ENCODE results near the gene SEMA3B. TPM values are rescaled to one million over a fixed set of nuclear protein-coding genes. Genes with fewer than 3 reads are reported as not detected.
"Not testable (repeated sequence)": the region's sequence is repeated elsewhere in the genome, so short reads cannot be mapped to it uniquely, and the experiment has no call there.

The SEMA3B gene
- total and polyA plus RNA-seq, 12 donors = 14.9 to 46.7 (median 21.9) TPM

DNA sequence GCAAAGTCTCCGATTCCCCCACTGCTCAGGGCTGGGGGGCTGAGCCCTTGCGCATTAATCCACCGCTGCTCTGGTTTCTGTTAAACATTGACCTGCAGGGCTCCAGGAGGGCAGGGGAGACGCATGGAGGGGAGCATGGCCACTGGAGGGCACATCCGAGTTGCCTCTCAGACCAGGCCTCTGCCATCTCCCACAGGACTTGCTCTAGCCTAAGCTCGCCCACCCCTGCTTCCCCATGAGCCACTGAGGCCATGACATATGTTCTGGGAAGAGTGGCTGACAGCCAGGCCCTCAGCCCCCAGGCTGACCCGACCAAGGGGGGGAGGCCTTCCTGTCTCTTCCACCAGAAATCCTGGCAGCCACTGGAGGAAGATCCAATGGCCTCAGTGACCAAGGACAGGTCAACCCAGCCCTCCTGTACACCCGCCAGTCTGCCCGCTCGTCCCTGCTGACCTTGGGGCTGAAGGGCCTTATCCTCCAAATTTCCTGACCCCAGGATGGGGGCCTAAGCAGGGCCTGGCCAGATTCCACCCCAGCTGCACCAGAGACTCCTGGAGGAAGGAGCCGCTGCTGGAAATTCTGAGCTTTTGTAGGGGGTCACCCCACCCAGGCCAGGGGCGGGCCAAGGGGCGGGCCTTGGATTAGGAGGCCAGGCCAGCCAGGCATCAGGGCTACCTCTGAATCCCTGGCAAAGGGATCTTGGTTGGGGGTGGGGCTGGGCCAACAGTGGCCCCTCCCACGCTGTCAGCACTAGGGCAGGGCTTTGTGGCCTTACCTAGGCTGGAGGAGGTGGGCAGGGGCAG is 34.3 kb downstream of the SEMA3B start, which contains the start of gene HYAL1:
TSS of gene HYAL1 (minus strand) at position 562 of the 803 bp plus-strand sequence. CDS start 618 bp downstream, outside the sequence.
- 26 to 33% methylated on average over 14 of the region's 14 CpGs for WGBS, 2 donors
- Histone ChIP-seq H3K36me3 (peaks cover 0 to 12% (median 0%) of the 10 kb centered on the region in 9 donors), H3K27me3 (no peaks in the 10 kb centered on the region), H3K9me3 (no peaks in the 10 kb centered on the region), H3K4me3 (peak within 1 kb of the TSS; percentile 45 to 82 (median 56)), H3K27ac (peak within 1 kb of the TSS; percentile 66 to 95 (median 94)), H3K4me1 (peaks cover 20 to 53% (median 45%) of the 10 kb centered on the region in 9 donors)
- DNase-seq (peak; percentile 90 to 91), ATAC-seq (peak; percentile 32 to 69 (median 56))
- TF ChIP-seq, protein P1, sequence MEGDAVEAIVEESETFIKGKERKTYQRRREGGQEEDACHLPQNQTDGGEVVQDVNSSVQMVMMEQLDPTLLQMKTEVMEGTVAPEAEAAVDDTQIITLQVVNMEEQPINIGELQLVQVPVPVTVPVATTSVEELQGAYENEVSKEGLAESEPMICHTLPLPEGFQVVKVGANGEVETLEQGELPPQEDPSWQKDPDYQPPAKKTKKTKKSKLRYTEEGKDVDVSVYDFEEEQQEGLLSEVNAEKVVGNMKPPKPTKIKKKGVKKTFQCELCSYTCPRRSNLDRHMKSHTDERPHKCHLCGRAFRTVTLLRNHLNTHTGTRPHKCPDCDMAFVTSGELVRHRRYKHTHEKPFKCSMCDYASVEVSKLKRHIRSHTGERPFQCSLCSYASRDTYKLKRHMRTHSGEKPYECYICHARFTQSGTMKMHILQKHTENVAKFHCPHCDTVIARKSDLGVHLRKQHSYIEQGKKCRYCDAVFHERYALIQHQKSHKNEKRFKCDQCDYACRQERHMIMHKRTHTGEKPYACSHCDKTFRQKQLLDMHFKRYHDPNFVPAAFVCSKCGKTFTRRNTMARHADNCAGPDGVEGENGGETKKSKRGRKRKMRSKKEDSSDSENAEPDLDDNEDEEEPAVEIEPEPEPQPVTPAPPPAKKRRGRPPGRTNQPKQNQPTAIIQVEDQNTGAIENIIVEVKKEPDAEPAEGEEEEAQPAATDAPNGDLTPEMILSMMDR (IDR thresholded peaks at IDR 0.05) = peak in 7 of 9 donors; percentile 22 to 60 (median 31)
- intact Hi-C loops (cut with DNase I) = loop anchor here in 2 of 10 donors (1.0 to 5.0 kb wide), 2 partner anchors 18 to 34 kb away; no protein-coding TSS in a partner anchor

DNA sequence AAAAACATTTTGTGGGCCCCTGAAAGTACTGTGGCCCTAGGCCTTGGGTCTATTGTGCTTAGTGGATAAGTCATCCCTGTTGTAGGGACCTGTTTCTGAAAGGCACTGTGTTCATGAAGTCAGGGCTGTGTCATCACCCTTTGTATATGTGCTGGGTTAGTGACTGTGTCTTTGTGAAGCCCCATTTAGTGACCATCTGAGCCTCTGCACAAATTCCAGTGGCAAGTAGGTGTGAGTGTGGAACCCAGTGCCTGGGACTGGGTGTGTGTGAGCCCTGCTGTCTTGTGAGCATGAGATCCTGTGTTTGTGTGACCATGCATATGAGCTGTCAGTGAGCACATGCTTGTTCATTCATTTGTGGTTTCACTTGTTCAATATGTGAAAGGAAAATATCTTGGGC is 35.7 kb downstream of the SEMA3B start:
- DNase-seq (no peak), ATAC-seq (no peak)
- Histone ChIP-seq H3K4me1 (peaks cover 14 to 44% (median 38%) of the 10 kb centered on the region in 9 donors), H3K4me3 (no peak overlapping the region), H3K36me3 (peaks cover 0 to 16% (median 0%) of the 10 kb centered on the region in 9 donors), H3K27me3 (no peaks in the 10 kb centered on the region), H3K9me3 (peaks cover 0 to 7% (median 0%) of the 10 kb centered on the region in 11 donors), H3K27ac (peak overlapping the region in 1 of 10 donors; percentile 26)
- TF ChIP-seq, protein P1 (IDR thresholded peaks at IDR 0.05) = no peak
- intact Hi-C loops (cut with DNase I) = loop anchor here in 1 of 10 donors (5.0 kb wide), 1 partner anchor 33 kb away; no protein-coding TSS in a partner anchor

DNA sequence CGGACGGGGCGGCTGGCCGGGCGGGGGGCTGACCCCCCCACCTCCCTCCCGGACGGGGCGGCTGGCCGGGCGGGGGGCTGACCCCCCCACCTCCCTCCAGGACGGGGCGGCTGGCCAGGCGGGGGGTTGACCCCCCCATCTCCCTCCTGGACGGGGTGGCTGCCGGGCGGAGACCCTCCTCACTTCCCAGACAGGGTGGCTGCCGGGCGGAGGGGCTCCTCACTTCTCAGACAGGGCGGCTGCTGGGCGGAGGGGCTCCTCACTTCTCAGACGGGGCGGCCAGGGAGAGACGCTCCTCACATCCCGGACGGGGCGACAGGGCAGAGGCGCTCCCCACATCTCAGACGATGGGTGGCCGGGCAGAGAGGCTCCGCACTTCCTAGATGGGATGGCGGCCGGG is 43.1 kb downstream of the SEMA3B start:
- intact Hi-C loops (cut with DNase I); H3K9me3 ChIP-seq; H3K4me3 ChIP-seq; ATAC-seq; H3K27ac ChIP-seq; H3K27me3 ChIP-seq; DNase-seq: not testable (repeated sequence)
- WGBS, 2 donors = 89 to 91% methylated on average over 29 to 32 of the region's 32 CpGs
- H3K36me3 ChIP-seq = peaks cover 0 to 40% (median 10%) of the 10 kb centered on the region in 9 donors
- H3K4me1 ChIP-seq = peaks cover 0 to 16% (median 6%) of the 10 kb centered on the region in 9 donors

- intact Hi-C loops (cut with DNase I) = no loop called here
- DNase-seq (no peak), ATAC-seq (peak in 2 of 8 donors; percentile 4 to 14)
- Histone ChIP-seq H3K27me3 (no peaks in the 10 kb centered on the region), H3K9me3 (no peaks in the 10 kb centered on the region), H3K36me3 (peaks cover 0 to 54% (median 33%) of the 10 kb centered on the region in 9 donors), H3K27ac (peak overlapping the region in 2 of 10 donors; percentile 4 to 44), H3K4me1 (peaks cover 8 to 39% (median 27%) of the 10 kb centered on the region in 9 donors), H3K4me3 (no peak overlapping the region)
- WGBS, 2 donors = 58 to 83% methylated on average over 3 of the region's 3 CpGs
- TF ChIP-seq, protein P1 (IDR thresholded peaks at IDR 0.05) = no peak
Observed at GRCh38 chr3:50314342-50314741, 45.4 kb downstream of the SEMA3B start.

Measured in heart right ventricle (tissue), 16 donors.